OCI-M2 (cell line): Measurements from ENCODE around the gene PRKG1.

ENCODE experiments used
- DNase-seq: peaks from one replicate; lab custom pipeline; 2025; ENCODE audit not compliant: unreplicated experiment; lab: John Stamatoyannopoulos, UW

Gene PRKG1

GRCh38 chr10:52318822-52319464 is 1244.7 kb downstream of the PRKG1 start:
- no peak for DNase-seq

DNA sequence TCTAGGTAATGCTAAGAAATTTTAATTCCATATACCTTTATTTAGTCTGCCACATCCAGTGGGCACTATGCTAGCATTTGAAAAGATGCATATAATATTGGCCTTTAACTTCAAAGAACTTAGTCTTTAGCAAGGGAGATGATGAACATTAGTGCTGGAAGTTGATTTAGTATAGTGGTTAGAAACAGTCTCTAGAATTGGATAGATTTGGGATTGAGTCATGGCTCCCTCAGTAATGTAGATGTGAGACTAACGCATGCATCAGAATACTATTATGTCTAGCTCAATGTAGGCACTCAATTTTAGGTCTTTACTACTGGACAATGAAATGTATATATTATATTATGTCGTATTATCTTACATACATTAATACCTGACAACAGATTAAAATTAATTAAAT is 1245.6 kb downstream of the PRKG1 start:
- DNase-seq, result no peak

DNA sequence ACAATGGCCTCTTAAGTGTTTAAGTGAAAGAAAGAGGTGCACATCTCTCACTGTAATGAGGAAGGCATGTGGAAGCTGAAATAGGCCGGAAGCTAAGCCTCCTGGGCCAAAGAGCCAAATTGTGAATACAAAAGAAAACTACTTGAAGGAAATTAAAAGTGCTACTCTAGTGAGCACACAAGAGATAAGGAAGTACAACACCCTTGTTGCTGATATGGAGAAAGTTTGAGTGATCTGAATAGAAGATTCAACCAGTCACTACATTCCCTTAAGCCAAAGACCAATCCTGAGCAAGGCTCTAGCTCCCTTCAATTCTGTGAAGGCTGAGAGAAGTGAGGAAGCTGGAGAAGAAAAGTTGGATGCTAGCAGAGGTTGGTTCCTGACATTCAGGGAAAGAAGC is 1248.0 kb downstream of the PRKG1 start:
- DNase-seq, result no peak

GRCh38 chr10:52322936-52323335 is 1248.6 kb downstream of the PRKG1 start:
- DNase-seq, result no peak

GRCh38 chr10:52326382-52326781 is 1252.1 kb downstream of the PRKG1 start:
- no peak for DNase-seq

- DNase-seq, result no peak
Observed at GRCh38 chr10:52331638-52332364, 1257.5 kb downstream of the PRKG1 start.

DNA sequence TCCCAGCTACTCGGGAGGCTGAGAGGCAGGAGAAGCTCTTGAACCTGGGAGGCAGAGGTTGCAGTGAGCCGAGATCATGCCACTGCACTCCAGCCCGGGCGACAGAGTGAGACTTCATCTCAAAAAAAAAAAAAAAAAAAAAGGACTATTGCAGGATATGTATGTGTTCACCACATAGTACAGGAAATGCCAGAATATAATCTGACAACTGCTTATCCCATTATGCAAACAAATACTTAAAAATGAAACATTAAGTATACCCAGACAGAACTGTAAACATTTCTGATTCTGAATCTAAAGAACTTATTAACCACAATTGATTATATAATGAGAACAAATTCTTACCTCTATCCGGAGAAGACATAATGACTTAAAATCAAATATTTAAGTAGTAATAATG is 1258.5 kb downstream of the PRKG1 start:
- DNase-seq, result no peak

GRCh38 chr10:52334595-52334994 is 1260.3 kb downstream of the PRKG1 start:
- no peak for DNase-seq

GRCh38 chr10:52335665-52336064 is 1261.4 kb downstream of the PRKG1 start:
- DNase-seq, result no peak

GRCh38 chr10:52337225-52337624 is 1262.9 kb downstream of the PRKG1 start:
- DNase-seq, result no peak

GRCh38 chr10:52343439-52343838 is 1269.2 kb downstream of the PRKG1 start:
- DNase-seq, result no peak

DNA sequence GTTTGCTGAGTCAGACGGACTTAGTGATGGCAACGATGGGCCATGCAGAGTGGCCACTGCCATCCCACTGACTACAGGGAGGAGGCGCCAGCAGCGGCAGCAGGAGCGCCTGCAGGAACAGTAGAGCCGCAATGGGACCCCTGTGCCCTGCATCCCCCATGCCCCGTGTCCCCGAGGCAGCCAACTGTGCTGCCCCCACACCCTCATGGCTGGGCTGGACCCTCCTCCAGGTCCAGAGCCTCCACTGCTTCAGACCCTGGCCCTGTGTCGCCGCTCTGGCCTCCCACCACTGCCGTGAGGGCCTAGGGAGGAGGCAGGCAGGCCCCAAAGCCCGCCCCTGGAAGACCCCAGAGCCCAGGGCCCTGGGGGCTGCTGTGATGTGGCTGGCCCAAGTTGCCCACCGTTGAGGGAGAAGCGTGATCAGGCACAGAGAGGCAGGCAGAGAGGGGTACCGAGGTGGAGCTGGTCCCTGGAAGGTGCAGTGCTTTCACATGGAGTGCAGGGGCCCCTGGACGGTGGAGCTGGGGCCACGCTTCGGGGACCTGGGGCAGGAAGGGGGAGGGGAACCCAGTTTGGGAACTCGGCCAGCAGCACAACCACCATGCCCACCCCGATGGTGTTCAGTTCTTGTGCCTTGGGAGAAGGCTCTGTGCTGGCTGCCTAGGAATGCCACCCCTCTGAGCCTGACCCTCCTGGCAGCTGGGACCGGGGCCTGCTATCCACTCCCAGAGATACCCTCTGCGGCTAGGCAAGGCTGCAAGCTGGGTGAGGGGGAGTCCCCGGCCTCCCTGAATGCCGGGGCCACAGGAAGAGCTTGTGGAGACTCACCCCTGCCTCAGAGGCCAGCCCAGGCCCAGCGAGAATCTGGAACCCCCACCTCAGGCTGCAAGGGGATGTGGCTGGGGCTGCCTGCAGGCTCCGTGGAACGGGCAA is 1272.4 kb downstream of the PRKG1 start:
- DNase-seq, result no peak

DNA sequence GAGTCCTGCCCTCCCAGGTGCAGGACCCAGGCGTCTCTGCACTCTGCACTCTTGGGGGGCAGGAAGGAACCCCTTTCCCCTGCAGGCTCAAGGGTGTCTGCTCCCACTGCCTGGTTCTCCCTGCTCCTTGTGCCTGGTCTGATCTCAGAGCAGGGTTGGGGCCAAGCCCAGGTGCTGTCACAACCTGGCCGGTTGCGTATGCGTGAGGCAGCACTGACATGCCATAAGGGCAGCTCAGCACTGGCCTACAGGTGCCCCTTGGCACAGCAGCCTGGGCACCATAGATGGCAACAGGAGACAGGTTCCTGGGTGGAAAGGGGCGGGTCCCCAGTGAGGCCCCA is 1273.0 kb downstream of the PRKG1 start:
- DNase-seq, result no peak
